ENCODE measurements around the gene VIT. TPM values are rescaled to one million over a fixed set of nuclear protein-coding genes. Genes with fewer than 3 reads are reported as not detected.

The VIT gene
- total RNA-seq, 1 experiment from 2014 or later = not detected

- Histone ChIP-seq H3K27me3 (ENCODE audit: control insufficient read depth, insufficient read depth, low read length) (no peaks in the 10 kb centered on the region), H3K36me3 (replicated peaks; ENCODE audit: control insufficient read depth, insufficient read depth, low read length) (no peaks in the 10 kb centered on the region), H3K4me3 (ENCODE audit: insufficient read depth, low read depth, low read length) (no peak overlapping the region)
- no peak for DNase-seq
These were observed 83.0 kb downstream of the VIT start for GRCh38 chr2:36779462-36779861.

GRCh38 chr2:36780231-36780839 lies 83.8 kb downstream of the VIT start:
- Histone ChIP-seq H3K4me3 (ENCODE audit: insufficient read depth, low read depth, low read length) (no peak overlapping the region), H3K36me3 (replicated peaks; ENCODE audit: control insufficient read depth, insufficient read depth, low read length) (no peaks in the 10 kb centered on the region), H3K27me3 (ENCODE audit: control insufficient read depth, insufficient read depth, low read length) (no peaks in the 10 kb centered on the region)
- peak; percentile 65 for DNase-seq

DNA sequence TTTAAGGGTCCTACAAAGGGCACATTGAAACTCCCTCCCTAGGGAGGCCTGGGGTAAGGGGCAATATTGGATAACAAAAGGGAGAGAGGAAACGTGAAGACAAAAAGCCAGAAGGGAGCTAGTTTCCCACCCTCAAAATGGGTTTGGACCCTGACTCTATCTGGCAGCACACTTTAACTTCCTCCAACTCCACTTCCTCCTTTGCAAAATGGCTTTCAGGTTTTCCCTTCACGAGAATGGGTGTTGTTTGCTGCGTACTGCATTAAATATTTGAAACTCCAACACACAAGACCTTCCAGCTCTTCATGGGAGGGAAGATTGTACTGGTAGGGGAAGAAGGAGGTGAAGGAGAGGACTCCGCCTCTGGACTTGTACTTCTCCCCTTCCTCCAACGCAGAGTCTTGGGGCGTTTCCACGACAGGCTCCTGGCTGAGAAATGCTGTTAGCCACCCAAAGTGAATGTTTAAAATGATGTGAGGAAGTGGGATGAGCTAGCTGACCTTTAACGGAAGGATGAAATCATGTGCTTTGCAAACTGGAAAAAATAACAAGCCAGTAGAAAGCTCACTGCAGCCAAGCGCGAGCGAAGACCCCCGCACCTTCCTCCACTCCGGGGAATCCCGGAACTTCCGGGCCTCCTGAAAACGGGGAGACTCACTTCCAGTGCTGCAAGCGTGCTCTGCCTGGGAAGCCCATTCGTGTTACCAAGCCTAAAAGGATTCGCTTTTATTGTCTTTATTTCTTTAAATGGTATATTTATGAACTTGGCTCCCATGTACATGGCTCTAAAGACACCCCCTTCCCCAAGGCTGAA lies 85.6 kb downstream of the VIT start:
- DNase-seq = no peak
- no peak overlapping the region for H3K4me3 ChIP-seq (ENCODE audit: insufficient read depth, low read depth, low read length)
- H3K27me3 ChIP-seq (ENCODE audit: control insufficient read depth, insufficient read depth, low read length) = no peaks in the 10 kb centered on the region
- H3K36me3 ChIP-seq (replicated peaks; ENCODE audit: control insufficient read depth, insufficient read depth, low read length) = no peaks in the 10 kb centered on the region

GRCh38 chr2:36783246-36783645 lies 86.7 kb downstream of the VIT start:
- no peaks in the 10 kb centered on the region for H3K27me3 ChIP-seq (ENCODE audit: control insufficient read depth, insufficient read depth, low read length)
- DNase-seq = no peak
- H3K4me3 ChIP-seq (ENCODE audit: insufficient read depth, low read depth, low read length) = no peak overlapping the region
- H3K36me3 ChIP-seq (replicated peaks; ENCODE audit: control insufficient read depth, insufficient read depth, low read length) = no peaks in the 10 kb centered on the region

- no peak overlapping the region for H3K4me3 ChIP-seq (ENCODE audit: insufficient read depth, low read depth, low read length)
- no peaks in the 10 kb centered on the region for H3K36me3 ChIP-seq (replicated peaks; ENCODE audit: control insufficient read depth, insufficient read depth, low read length)
- DNase-seq = peak; percentile 71
- H3K27me3 ChIP-seq (ENCODE audit: control insufficient read depth, insufficient read depth, low read length) = no peaks in the 10 kb centered on the region
These were observed 88.8 kb downstream of the VIT start for GRCh38 chr2:36785179-36785795.

DNA sequence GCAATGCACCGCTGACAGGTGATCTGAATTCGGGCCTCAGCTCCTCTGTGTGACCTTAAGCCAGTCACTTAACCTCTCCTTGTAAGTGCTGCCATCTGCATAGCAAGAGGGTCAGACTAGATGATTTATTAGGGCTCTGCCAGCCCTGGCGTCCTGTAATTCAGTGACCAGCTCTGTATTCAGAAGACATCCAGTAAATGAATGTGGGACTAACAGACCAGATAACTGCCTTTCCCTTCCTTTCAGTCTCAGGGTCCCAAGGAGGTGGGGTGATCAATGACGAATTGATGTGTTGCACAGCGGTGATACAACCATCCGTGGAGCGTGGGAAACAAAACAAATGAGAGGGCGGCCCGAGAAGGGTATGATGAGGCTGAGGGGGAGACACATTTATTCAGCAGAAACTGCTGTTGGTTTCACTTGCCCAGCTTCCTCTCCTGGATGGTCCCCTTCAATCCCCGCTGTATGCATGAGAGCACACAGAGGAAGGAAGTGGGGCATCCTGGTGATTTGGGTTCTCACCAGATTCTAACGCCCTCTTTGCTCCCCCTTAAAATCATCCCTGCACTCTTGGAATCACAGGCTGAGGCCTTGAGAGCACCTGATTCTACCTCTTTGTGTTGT lies 92.8 kb downstream of the VIT start:
- no peak overlapping the region for H3K4me3 ChIP-seq (ENCODE audit: insufficient read depth, low read depth, low read length)
- no peaks in the 10 kb centered on the region for H3K36me3 ChIP-seq (replicated peaks; ENCODE audit: control insufficient read depth, insufficient read depth, low read length)
- DNase-seq = no peak
- no peaks in the 10 kb centered on the region for H3K27me3 ChIP-seq (ENCODE audit: control insufficient read depth, insufficient read depth, low read length)

DNA sequence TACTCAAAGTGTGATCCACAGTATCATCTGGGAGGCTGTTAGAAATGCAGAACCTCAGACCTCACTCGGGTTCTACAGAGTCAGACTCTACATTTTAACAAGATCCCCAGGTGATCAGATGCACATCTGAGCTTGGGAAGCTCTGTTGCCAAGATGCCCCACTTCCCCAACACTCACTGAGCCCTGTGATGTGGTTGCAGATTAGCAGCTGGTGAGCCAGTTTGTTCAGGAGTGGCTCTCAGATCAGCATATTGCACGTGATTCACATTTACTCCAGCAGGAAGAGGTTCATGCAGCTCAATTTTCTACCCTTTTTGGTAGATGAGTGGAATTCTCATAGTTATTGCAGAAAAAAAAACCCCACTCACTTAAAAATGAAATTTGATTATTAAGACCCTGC lies 96.4 kb downstream of the VIT start:
- Histone ChIP-seq H3K4me3 (ENCODE audit: insufficient read depth, low read depth, low read length) (no peak overlapping the region), H3K36me3 (replicated peaks; ENCODE audit: control insufficient read depth, insufficient read depth, low read length) (no peaks in the 10 kb centered on the region), H3K27me3 (ENCODE audit: control insufficient read depth, insufficient read depth, low read length) (no peaks in the 10 kb centered on the region)
- no peak for DNase-seq

DNA sequence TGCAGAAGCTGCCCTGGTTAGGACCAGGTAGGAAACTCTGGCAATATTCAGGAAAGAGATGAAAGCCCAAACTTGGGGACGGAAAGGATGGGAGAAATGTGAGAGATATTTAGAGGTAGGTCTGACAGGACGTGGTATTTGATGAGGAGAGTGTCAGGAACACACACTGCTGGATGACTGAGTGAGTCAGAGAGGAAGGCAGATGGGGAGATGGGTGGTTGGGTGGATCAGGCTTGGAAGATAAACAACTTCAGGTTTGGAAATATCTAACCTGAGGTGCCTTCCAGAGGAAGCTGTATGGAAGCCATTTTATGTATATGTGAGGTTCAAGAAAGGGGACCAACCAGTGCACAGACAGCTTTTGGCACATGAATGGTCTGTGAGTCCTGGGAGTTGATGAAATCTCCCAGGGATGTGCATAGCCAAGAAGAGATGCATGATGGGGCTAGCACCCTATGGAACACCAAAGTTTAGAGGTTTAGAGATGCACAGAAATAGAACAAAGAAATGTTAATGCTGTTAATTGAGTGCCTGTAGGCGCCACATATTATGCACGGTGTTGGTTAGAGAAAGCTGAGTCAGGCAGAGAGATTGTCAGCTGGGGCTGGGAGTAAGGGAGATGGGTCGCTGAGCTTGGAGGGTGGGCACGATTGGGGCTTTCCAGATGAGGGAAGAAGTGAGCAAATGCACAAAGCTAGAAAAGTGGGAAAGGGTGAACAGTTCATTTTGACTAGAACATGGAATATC lies 101.0 kb downstream of the VIT start:
- DNase-seq = no peak
- no peaks in the 10 kb centered on the region for H3K27me3 ChIP-seq (ENCODE audit: control insufficient read depth, insufficient read depth, low read length)
- no peaks in the 10 kb centered on the region for H3K36me3 ChIP-seq (replicated peaks; ENCODE audit: control insufficient read depth, insufficient read depth, low read length)
- H3K4me3 ChIP-seq (ENCODE audit: insufficient read depth, low read depth, low read length) = no peak overlapping the region

GRCh38 chr2:36798724-36799123 lies 102.2 kb downstream of the VIT start:
- no peak for DNase-seq
- H3K36me3 ChIP-seq (replicated peaks; ENCODE audit: control insufficient read depth, insufficient read depth, low read length) = no peaks in the 10 kb centered on the region
- H3K27me3 ChIP-seq (ENCODE audit: control insufficient read depth, insufficient read depth, low read length) = no peaks in the 10 kb centered on the region
- no peak overlapping the region for H3K4me3 ChIP-seq (ENCODE audit: insufficient read depth, low read depth, low read length)

GRCh38 chr2:36800381-36800780 lies 103.9 kb downstream of the VIT start:
- no peaks in the 10 kb centered on the region for H3K27me3 ChIP-seq (ENCODE audit: control insufficient read depth, insufficient read depth, low read length)
- no peaks in the 10 kb centered on the region for H3K36me3 ChIP-seq (replicated peaks; ENCODE audit: control insufficient read depth, insufficient read depth, low read length)
- H3K4me3 ChIP-seq (ENCODE audit: insufficient read depth, low read depth, low read length) = no peak overlapping the region
- DNase-seq = no peak

- no peaks in the 10 kb centered on the region for H3K27me3 ChIP-seq (ENCODE audit: control insufficient read depth, insufficient read depth, low read length)
- no peak for DNase-seq
- H3K36me3 ChIP-seq (replicated peaks; ENCODE audit: control insufficient read depth, insufficient read depth, low read length) = no peaks in the 10 kb centered on the region
- no peak overlapping the region for H3K4me3 ChIP-seq (ENCODE audit: insufficient read depth, low read depth, low read length)
These were observed 104.6 kb downstream of the VIT start for GRCh38 chr2:36801088-36801487.

DNA sequence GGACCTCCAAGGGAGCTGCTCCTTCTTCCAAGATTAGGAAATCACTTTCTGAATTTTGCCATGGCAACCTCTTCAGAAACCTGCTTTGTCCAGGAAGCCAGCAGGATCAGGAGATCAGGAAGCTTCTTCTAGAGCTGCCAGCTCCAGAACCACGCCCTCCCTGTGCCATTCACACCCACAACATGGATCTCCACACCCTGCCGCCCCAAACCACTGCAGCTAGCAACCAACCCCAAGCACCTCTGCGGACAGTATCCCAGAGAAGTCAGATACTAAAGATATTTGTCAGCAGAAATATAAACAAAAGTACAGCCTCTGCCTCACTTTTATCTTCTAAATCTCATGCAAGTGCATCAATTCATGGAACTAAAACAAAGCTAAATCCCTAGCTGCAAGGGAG lies 106.4 kb downstream of the VIT start:
- H3K27me3 ChIP-seq (ENCODE audit: control insufficient read depth, insufficient read depth, low read length) = no peaks in the 10 kb centered on the region
- no peak for DNase-seq
- no peaks in the 10 kb centered on the region for H3K36me3 ChIP-seq (replicated peaks; ENCODE audit: control insufficient read depth, insufficient read depth, low read length)
- no peak overlapping the region for H3K4me3 ChIP-seq (ENCODE audit: insufficient read depth, low read depth, low read length)

- H3K36me3 ChIP-seq (replicated peaks; ENCODE audit: control insufficient read depth, insufficient read depth, low read length) = no peaks in the 10 kb centered on the region
These were observed 109.2 kb downstream of the VIT start for GRCh38 chr2:36805635-36806224.

More at GRCh38 chr2:36805635-36806224, 109.2 kb downstream of the VIT start:
- no peak for DNase-seq
- Histone ChIP-seq H3K27me3 (ENCODE audit: control insufficient read depth, insufficient read depth, low read length) (no peaks in the 10 kb centered on the region), H3K4me3 (ENCODE audit: insufficient read depth, low read depth, low read length) (no peak overlapping the region)

Measured in H7 (cell line).